ENCODE data around the gene NOTCH1.

The NOTCH1 gene

GRCh38 chr9:136544548-136544963, 1.3 kb downstream of the NOTCH1 start:
- peak; percentile 73 for DNase-seq

DNA sequence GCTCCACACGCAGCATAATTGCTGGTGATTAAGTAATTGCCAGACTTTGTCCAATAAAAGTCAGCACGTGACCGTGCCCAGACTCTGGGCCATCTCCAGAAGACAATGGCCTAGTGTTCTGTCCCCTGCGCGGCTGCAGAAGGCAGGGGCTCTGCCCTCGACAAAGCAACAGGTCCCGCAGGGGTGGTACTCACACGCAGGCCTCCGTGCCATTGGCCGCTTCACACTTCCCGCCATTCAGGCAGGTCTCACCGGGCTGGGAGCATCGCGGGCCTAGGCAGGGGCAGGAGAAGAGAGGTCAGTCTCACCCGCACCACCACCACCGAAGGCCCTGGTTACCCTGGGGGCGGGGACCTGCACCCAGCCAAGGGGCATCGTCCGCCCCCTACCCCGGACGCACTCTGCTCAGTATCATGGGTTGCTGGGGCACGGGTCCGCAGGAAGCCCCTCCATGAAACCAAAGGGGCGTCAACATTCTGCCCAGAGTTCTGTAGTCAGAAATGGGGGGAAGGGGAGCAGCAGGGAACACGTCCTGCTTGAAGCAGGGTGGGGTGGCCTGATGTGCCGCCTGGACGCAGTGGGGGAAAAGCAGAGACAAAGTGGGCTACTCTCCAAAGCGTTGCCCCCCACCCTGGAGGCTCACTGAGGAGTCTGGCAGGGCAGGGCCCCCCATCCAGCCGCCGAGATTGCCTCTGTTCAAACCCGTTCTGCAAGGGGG, 1.9 kb downstream of the NOTCH1 start:
- no peak for DNase-seq

GRCh38 chr9:136543280-136543679, 2.6 kb downstream of the NOTCH1 start:
- no peak for DNase-seq

GRCh38 chr9:136542241-136543040, 3.4 kb downstream of the NOTCH1 start:
- no peak for DNase-seq

DNA sequence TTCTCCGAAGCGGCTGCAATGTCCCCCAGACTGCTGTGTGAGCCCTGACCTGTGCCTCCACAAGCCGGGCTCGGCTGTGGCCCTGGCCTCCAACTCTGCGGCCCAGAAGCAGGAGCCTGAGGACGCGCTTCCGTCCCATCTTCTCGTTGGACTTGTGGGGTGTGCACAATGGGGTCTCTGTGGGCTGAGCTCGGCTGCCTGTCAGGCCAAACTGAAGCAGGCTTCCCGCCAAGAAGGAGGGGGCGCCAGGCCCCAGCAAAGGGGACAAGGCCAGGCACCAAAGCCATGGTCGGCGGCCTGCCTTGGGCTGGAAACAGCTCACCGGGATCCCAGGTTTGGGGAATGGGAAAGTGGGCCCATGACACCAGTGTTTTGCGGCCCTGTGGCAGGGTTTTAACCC, 4.1 kb downstream of the NOTCH1 start:
- DNase-seq, result no peak

DNA sequence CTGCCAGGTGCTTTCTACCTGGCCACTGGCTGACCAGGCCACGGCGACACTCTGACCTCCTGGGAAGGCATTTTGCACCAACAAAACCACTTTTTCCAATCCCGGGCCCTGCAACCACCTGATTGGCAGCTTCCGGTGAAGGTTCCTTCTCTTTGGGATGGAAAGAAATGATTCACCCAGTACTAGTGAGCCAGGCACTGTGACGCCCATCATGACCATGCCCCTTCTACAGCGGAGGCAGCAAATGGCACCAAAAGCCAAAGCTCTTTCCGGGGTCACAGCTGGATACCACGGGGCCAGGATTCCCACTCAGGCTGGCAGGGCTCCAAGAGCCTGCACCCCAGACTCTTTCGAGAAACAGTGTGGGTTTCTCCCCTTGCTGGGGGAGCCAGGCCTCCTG, 4.7 kb downstream of the NOTCH1 start:
- no peak for DNase-seq

GRCh38 chr9:136539427-136540421, 6.1 kb downstream of the NOTCH1 start:
- DNase-seq, result no peak

DNA sequence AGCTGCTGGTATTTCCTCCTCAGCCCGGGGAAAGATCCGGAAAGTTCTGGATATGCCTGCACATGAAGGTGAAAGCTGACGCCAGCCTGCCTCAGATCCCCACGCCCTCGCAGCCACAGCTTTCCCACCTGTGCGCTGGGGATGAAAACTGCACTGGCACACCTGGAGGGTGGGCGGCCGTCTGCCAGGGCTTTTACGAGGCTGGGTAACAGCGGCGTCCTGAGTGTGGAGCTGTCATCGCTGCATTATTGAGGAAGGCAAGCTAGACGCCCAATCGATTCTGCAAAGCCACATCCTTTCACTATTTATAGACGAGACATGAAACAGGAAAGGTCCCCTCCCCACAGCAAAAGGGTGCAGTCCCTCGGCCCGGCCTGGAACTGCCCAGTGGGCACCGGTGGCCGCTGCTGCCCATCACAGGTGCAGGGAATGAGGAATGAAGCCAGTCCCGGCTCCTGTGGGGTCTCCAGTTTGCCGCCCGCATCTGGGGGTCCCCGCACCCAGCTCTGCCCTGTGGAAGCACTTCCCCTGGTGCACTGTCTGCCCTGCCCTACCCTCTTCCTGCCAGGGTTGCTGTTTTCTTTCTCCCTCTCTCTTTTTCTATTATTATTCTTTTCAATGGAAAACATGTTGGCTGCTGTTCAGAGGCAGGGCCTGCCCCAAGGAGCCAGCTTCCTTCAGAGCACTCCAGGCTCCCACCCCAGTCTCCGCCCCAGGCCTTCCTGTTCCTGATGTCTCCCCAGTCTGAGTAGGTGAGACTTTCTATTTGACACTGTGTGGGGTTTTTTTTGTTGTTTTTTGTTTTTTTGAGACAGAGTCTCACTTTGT, 7.0 kb downstream of the NOTCH1 start:
- peak; percentile 40 for DNase-seq

DNA sequence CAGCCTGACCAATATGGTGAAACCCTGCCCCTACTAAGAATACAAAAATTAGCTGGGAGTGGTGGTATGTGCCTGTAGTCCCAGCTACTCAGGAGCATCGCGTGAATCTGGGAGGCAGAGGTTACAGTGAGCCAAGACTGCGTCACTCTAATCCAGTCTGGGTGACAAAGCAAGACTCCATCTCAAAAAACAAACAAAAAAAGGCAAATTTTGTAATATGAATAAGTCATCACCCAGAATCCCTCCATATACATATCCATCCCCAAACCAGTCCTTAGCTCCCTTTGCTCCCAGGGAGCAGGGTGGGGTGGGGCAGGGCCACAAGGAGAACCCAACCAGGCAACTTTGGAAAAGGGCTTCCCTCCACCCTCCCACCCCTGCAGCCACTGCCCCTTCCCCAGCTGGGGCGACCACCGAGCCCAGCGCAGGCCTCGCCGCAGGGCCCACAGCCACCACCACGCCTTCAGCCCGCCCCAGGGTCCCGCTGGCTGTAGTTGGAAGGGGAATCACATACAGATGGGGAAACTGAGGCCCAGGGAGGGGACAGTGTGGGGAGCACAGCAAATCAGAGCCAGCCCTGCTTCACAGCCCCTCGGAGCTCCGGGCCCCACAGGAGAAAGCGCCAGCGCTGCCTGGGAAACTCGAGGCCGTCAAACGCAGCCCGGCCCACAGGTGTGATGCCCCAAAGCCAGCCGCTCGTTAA, 7.8 kb downstream of the NOTCH1 start:
- DNase-seq, result no peak

GRCh38 chr9:136537411-136537810, 8.4 kb downstream of the NOTCH1 start:
- DNase-seq, result no peak

DNA sequence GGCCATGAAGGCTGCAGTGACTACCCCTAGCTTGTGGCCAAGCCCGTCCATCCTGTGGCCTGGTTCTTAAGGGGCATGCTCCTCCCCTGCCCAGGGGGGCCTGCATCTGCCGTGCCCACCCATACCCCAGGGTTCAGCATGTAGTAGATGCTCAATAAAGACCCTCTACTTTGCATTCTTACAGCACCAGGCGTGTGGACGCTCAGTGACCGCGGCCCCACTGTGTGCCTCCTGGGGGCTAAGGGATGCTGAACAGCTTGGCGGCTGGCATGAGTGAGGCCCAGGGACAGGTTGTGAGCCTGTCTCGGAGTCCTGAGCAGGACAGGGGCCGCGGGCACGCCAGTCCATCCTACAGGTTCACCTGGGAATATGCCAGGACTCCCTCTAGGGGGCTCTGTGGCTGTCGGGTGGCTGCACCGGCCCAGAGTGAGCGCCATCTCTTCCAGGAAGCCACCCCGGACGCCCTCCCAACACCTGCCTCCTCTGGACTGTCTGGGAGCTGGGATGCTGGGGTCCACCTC, 9.1 kb downstream of the NOTCH1 start:
- DNase-seq, result no peak

- no peak for DNase-seq
These were observed 9.7 kb downstream of the NOTCH1 start for GRCh38 chr9:136536051-136536720.

- DNase-seq, result peak; percentile 21
These were observed 10.8 kb downstream of the NOTCH1 start for GRCh38 chr9:136535070-136535469.

GRCh38 chr9:136534366-136534765, 11.5 kb downstream of the NOTCH1 start:
- no peak for DNase-seq

- no peak for DNase-seq
These were observed 12.1 kb downstream of the NOTCH1 start for GRCh38 chr9:136533775-136534157.

GRCh38 chr9:136532799-136533774, 12.8 kb downstream of the NOTCH1 start:
- DNase-seq, result no peak

GRCh38 chr9:136531904-136532798, 13.7 kb downstream of the NOTCH1 start:
- DNase-seq, result no peak

GRCh38 chr9:136531186-136531903, 14.5 kb downstream of the NOTCH1 start:
- DNase-seq, result no peak
